Osteoblast (primary cell): ENCODE results near the gene COL4A5. TPM values are rescaled to one million over a fixed set of nuclear protein-coding genes. Genes with fewer than 3 reads are reported as not detected.

ENCODE experiments used
- DNase-seq: peaks from one replicate; pipeline ENCODE4 v3.0.0; 2011; ENCODE audit warnings: low spot score, mixed read lengths; ENCODE audit not compliant: insufficient read length; ENCODE audit errors: missing footprints
- H2AFZ ChIP-seq: 2 replicates; pipeline ENCODE4 v1.6.0; 2011; ENCODE audit warnings: mild to moderate bottlenecking, low read length
- H3K27ac ChIP-seq: 2 replicates; pipeline ENCODE4 v1.5.1; 2011; ENCODE audit warnings: mild to moderate bottlenecking, low read depth, low read length, moderate library complexity
- H3K27me3 ChIP-seq: 2 replicates; pipeline ENCODE4 v1.6.0; 2012; ENCODE audit warnings: mild to moderate bottlenecking, control low read depth, inconsistent platforms, low read length, moderate library complexity; ENCODE audit not compliant: insufficient read depth
- H3K36me3 ChIP-seq: 2 replicates; pipeline ENCODE4 v1.5.1; 2011; ENCODE audit warnings: mild to moderate bottlenecking, low read length, control low read depth, moderate library complexity; ENCODE audit not compliant: insufficient read depth
- H3K4me1 ChIP-seq: 2 replicates; pipeline ENCODE4 v1.5.1; 2011; ENCODE audit warnings: mild to moderate bottlenecking, low read length, control low read depth, moderate library complexity; ENCODE audit not compliant: insufficient read depth
- H3K4me2 ChIP-seq: 2 replicates; pipeline ENCODE4 v1.6.0; 2011; ENCODE audit warnings: mild to moderate bottlenecking, low read length; ENCODE audit not compliant: insufficient read depth
- H3K4me3 ChIP-seq: fragments of 200-600 bp; sonication (generic); 3 replicates; pipeline ENCODE4 v1.5.1; 2012; ENCODE audit warnings: mild to moderate bottlenecking, low read length, inconsistent platforms; ENCODE audit not compliant: insufficient read depth
- H3K79me2 ChIP-seq: 2 replicates; pipeline ENCODE4 v1.6.0; 2012; ENCODE audit warnings: mild to moderate bottlenecking, low read length, control low read depth, inconsistent platforms; ENCODE audit not compliant: insufficient read depth
- H3K9me3 ChIP-seq: 2 replicates; pipeline ENCODE4 v1.5.1; 2011; ENCODE audit warnings: low read depth, low read length, control low read depth
- H4K20me1 ChIP-seq: 2 replicates; pipeline ENCODE4 v1.6.0; 2012; ENCODE audit warnings: mild to moderate bottlenecking, low read length, control low read depth; ENCODE audit not compliant: insufficient read depth
- CTCF ChIP-seq: IDR thresholded peaks from 2 replicates; pipeline ENCODE4 v1.5.1; 2011; ENCODE audit warnings: mild to moderate bottlenecking, low read depth, low read length, moderate library complexity; ENCODE audit errors: extremely low read depth
- total RNA-seq: library from RNA; depleted of rRNA; stranded (reverse); fragments of >200 nt; gene quantifications from 2 replicates; pipeline ENCODE4 v1.2.3, GENCODE V29; 2012

COL4A5 gene
- total RNA-seq, 1 donor, result 0.36 TPM

- H3K36me3 ChIP-seq, result no peaks in the 10 kb centered on the region
- DNase-seq, result no peak
- no peak for TF ChIP-seq CTCF
- no peaks in the 10 kb centered on the region for H3K4me1 ChIP-seq
- no peaks in the 10 kb centered on the region for H3K9me3 ChIP-seq
- no peaks in the 10 kb centered on the region for H3K27me3 ChIP-seq
- no peak overlapping the region for H3K4me3 ChIP-seq
- H3K4me2 ChIP-seq, result no peak overlapping the region
- H4K20me1 ChIP-seq, result no peaks in the 10 kb centered on the region
- H3K27ac ChIP-seq, result no peak overlapping the region
- H3K79me2 ChIP-seq, result no peaks in the 10 kb centered on the region
- H2AFZ ChIP-seq, result no peak overlapping the region
Observed at GRCh38 chrX:108664701-108665100, 225.1 kb downstream of the COL4A5 start.

GRCh38 chrX:108666101-108666500, 226.5 kb downstream of the COL4A5 start:
- no peak for TF ChIP-seq CTCF
- Histone ChIP-seq H3K4me3 (no peak overlapping the region), H3K4me2 (no peak overlapping the region), H3K36me3 (no peaks in the 10 kb centered on the region), H3K79me2 (no peaks in the 10 kb centered on the region), H3K9me3 (no peaks in the 10 kb centered on the region), H4K20me1 (no peaks in the 10 kb centered on the region), H2AFZ (no peak overlapping the region), H3K27me3 (no peaks in the 10 kb centered on the region), H3K4me1 (no peaks in the 10 kb centered on the region), H3K27ac (no peak overlapping the region)
- no peak for DNase-seq

GRCh38 chrX:108671526-108671925, 231.9 kb downstream of the COL4A5 start:
- Histone ChIP-seq H3K36me3 (no peaks in the 10 kb centered on the region), H3K4me3 (no peak overlapping the region), H3K4me2 (no peak overlapping the region), H2AFZ (no peak overlapping the region), H4K20me1 (no peaks in the 10 kb centered on the region), H3K79me2 (no peaks in the 10 kb centered on the region), H3K27ac (no peak overlapping the region), H3K9me3 (no peaks in the 10 kb centered on the region), H3K4me1 (no peaks in the 10 kb centered on the region), H3K27me3 (no peaks in the 10 kb centered on the region)
- TF ChIP-seq CTCF, result no peak
- DNase-seq, result no peak

- H3K27me3 ChIP-seq, result peaks cover 8% of the 10 kb centered on the region
- no peaks in the 10 kb centered on the region for H4K20me1 ChIP-seq
- TF ChIP-seq CTCF, result no peak
- no peak overlapping the region for H3K4me3 ChIP-seq
- no peak overlapping the region for H3K4me2 ChIP-seq
- H3K79me2 ChIP-seq, result no peaks in the 10 kb centered on the region
- no peak overlapping the region for H3K27ac ChIP-seq
- no peaks in the 10 kb centered on the region for H3K4me1 ChIP-seq
- no peaks in the 10 kb centered on the region for H3K36me3 ChIP-seq
- H2AFZ ChIP-seq, result no peak overlapping the region
- DNase-seq, result no peak
- no peaks in the 10 kb centered on the region for H3K9me3 ChIP-seq
Observed at GRCh38 chrX:108696690-108697089, 257.1 kb downstream of the COL4A5 start.
